Activated CD8-positive, alpha-beta memory T cell treated with anti-CD3 and anti-CD28 coated beads for 48 hours (primary cell): Measurements from ENCODE around the gene COMMD1.
"Not testable (repeated sequence)": the region's sequence is repeated elsewhere in the genome, so short reads cannot be mapped to it uniquely, and the experiment has no call there.

ENCODE experiments used
- DNase-seq, 3 experiments: peaks; one replicate each; pipeline ENCODE4 v3.0.0-alpha.2; 2020; ENCODE audit warnings: low read depth in 2 of 3, low spot score in 2 of 3

Gene COMMD1

DNA sequence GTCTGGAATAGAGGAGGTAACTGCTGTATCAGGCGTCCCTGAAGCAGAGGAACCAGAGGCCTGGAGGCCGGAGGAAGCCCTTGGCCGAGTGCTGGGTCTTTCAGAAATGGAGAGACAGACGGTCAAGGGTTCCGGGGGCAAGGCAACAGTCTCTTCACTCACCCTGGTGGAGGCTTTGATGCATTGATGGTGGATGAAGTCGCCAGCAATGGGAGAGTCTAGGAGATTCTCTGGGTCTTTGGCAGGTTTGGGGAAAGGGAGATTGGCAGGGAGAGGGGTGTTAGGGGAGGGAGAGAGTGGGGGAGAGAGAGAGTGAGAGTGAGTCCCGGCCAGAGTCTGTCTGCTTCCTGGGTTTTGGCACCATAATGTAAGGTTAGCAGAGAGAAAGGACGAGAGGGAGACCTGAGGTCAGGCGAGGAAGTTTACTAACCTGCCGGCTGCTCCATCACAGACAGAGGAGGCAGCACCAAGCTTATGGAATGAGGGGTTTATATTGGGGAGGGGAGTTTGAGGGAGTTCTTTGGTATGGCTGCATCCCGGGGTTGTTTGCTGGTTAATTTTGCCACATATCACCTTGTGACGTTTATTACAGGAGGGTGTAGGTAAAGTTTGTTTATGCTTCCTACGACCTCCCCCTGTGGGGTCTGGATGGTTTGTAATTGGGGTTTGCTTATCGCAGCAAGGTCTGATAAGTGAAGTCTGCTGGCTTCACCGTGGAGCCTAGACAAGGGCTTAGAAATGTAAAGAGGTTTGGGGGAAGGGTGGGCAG is 19.6 kb downstream of the COMMD1 start:
- DNase-seq, result no peak

DNA sequence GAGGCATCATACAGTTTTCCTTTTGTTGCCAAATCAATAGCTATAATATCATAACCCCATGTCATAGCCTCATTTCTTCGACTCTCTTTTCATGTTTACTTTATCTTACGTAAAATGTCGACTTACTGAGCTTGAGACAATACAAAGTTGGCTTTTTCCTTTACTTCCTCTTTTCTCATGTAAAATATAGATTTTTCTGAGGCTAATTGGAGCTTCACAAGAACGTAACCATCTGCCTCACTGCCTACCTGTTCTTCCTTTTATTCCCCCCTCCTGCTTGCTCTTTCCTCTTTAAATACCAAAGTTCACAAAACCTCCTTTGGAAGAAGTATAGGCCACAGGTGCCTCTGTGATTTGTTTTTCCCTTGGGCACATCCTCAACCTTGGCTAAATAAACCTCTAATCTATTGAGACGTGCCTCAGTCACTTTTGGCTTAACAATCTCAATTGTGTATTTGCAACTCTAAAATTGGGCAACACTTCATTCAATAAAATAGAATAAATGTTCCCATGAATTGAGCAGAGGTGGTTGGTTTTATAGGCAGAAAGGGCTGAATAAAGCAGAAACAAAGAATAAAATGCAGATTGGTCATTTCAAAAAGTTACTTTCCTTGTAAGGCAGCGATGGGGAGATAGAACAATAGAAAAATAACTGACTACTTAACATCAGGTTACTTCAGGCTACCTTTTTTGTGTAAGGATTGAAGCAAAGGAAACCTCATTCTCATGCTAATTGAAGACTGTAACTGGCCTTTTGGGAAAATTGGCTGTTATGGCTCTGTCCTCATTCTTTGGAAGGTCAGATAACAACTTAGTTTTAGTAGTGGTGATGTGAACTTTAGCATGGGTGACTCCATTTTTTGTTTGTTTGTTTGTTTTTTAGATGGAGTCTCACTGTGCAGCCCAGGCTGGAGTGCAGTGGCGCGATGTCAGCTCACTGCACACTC is 21.3 kb downstream of the COMMD1 start:
- no peak for DNase-seq

DNA sequence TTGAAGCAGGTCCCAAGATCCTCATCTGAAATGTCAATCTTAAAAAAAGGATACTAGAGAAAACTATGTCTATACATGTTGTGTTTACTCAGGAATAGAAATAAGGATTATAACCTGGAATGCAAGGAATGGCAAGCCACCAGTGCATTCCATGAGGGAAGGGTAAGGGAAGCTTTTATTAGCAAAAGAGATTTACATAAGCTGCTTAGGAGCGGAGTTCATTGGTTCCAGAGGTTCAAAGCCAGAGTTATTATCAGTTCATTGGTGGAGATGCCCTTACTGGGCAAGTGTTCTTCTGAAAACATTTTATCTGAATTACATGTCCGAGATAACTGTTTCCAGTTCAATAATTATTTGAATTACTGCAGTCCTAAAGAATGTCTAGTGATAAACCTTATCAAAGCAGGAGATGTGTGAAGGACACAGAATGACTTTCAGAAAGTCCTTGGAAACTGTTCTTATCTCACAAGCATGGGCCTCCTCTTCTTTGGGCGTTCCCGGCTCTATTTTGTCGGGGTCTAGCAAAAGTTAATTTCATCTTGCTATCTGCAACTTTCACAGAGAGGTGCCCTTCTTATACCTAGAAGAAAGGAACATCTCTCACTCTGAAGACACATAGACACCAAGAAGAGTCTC is 23.5 kb downstream of the COMMD1 start:
- no peak for DNase-seq

DNA sequence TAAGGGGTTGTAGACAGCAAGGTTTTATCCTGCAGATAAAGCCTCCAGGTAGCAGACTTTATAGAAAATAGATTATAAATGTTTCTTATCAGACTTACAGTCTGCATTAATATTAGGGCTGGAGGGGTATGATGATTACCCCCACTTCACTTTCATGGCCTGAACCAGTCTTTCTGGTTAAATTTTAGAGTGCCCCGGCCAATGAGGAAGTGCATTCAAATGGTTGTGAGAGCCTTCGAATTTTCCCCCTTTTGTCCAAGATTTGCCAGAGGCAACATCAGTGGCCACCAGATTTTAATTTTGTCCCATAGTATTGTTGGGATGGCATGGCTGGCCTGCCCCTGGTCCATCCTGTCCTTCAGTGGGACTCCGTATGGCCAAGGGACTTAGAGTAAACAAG is 31.6 kb downstream of the COMMD1 start:
- no peak for DNase-seq

DNA sequence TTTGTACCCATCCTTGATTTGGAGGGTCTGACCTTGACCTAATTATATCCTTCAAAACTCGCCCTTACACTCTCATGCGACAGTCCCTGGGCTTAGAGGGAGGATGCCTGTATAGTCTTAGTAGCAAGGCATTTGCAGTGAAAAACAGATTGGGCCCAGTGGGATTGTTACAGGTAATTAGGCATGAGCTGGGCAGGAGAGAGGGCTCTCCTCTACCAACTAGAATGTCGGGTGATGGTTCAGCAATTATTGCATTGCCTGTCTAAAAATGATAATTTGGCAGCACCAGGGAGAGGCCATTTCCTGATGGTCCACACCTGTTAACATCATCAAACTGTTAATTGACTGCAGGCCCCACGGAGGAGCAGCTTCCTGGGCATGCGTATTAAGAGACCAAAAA is 32.4 kb downstream of the COMMD1 start:
- DNase-seq, result no peak

DNA sequence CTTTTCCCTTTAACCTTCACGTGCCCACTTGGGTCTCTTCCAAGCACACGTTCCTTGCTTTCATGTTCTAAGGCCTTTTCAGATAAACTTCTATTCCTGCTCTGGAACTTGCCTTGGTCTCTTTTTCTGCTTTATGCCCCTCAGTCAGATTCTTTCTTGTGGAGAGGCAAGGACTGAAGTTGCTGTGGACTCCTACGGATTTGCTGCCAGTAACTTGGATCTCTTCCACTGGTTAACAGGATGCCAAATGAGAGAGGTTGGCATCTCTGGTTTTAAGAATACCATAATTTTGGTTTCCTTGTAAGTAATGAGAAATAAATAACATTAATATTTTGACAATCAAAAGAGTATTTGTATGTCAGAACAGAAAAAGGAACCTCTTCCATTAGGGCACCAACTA is 33.0 kb downstream of the COMMD1 start:
- no peak for DNase-seq

DNA sequence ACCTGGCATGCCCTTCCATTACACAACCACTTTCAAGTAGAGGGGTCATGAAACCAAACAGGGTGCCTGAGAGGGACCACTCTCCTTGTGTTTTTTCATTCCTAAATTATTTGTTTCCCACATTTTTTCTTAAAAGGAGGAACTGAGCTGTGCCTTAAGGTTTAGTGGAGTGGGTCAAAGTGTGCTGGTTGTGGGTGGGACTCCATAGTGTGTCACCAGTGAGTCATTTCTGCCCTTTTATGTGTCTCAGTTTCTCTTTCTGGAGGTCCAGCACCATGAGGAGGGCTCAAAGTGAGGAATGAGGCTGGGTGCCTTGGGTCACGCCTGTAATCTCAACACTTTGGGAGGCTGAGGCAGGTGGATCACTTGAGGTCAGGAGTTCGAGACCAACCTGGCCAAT is 37.8 kb downstream of the COMMD1 start:
- no peak for DNase-seq

DNA sequence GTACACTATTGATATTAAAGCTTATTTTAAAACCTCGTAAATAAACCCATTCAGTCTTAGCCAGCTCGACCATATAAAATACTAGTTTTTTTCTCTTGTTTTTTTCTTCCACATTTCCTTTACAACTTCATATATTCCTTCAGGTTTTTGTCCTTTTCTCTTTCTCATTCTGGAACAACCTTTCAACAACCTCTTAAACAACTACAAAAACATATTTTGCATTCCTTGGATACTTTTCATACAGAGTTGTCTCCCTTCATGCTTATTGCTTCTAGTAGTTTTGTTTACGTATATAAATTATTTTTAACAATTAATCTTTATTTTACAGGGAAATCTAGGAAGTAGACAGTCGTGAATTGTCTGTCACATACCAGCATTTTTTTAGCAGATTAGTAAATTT is 41.2 kb downstream of the COMMD1 start:
- DNase-seq, result no peak

DNA sequence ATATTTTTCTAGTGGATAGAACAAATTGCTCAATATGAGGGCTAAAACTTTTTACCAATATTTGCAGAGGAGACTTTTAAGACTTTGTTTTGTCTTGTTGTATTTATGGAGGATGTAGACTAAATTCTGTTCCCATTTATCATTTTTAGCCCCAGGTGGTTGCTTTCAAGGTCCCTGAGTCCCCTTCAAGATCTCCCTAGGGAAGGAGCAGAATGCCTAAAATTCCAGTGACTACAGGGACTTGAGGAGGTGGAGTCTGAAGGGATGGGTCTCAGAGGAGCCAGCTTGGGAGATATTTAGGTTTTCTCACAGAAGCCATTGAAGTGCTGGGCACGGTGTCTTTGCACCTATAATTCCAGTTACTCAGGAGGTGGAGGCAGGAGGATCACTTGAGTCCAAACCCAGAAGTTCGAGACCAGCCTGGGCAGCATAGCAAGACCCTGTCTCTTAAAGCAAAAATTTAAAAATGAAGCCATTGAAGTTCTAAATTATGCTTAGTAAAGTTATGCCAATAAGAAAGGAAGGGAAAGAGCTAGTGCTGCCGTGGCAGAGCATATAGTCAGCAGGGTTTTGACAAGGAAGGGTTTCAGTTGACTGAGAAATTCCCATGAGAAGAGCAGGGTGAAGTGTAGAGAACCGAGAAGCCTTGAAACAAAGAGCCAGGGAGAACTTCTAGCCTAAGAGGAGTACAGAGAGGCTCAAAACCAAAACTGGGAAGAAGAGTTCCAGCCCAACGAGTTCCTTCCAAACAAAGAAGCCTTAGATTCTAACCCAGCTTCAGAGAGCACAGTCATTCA is 43.4 kb downstream of the COMMD1 start:
- DNase-seq, result no peak

DNA sequence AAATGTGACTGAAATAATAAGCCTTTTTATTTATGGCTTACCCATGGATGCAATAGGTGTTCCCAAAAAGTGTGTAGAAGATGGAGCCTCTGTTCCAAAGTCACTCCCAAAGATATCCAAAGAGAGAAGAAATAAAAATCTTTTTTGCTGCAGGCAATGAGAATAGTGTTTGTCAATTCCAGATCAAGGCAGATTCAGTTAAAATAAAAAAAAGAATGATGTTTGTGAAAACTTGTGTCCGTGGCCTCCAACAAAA is 43.9 kb downstream of the COMMD1 start:
- no peak for DNase-seq

DNA sequence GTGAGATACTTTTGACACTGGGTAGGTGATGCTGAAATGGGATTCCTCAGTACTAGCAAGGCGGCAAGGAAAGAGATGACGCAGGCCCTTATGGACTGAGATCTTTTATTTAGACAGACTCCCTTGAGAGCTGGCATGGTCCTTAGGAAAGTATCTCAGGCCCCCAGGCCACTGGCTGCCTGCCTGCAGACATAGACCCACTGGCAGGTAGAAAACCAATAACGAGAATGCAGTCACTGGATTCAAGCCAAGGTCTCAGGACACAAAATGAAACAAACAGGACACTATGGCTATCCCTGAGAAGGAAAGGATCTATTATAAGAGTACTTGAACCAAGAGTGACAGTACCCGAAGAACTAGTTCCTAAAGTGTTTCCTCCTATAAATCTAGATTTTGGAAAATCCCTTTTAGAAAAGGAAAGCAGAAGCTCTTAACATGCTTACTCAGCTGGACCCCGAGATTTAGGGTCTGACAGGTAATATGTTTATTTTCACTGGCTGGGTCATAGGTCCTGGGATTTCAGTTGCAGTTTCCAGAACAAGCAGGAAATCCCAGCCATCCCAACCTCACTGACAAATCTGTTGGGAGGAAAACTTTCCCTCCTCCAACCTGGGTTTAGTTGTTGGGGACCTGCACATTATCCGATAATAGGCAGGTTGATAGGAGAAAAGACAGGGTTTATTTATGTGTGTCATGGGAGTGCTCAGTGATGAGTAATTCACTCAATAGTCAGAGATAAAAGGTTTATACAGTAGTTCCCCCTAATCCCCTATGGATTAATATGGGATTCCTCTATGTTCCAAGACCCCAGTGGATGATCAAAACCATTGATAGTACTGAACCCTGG is 44.5 kb downstream of the COMMD1 start:
- DNase-seq, result no peak

DNA sequence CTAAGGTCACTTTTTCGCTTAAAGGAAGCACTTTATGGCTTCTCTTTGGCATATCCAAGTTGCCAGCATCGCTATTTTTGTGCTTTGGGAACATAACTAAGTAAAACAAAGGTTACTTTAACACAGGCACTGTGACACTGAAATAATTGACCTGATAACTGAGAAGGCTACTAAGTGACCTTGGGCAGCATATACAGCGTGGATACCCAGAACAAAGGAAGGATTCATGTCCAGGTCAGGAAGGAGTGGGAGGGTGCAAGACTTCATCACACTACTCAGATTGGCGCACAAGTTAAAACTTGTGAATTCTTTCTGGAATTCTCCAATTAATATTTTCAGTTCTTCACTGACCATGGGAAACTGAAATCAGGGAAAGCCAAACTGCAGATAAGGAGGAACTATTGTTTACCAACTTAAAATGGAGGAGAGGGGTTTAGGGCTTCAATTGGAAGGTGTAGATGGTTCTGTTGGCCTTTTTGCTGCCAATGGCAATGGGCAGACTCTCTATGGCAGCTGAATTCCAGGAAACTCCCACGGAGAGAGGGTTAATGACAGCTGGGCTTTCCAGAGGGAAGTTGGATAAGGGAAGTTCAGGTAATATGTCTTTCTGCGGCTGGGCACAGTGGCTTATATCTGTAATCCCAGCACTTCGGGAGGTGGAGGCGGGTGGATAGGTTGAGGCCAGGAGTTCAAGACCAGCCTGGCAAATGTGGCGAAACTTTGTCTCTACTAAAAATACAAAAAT is 45.3 kb downstream of the COMMD1 start:
- no peak for DNase-seq

DNA sequence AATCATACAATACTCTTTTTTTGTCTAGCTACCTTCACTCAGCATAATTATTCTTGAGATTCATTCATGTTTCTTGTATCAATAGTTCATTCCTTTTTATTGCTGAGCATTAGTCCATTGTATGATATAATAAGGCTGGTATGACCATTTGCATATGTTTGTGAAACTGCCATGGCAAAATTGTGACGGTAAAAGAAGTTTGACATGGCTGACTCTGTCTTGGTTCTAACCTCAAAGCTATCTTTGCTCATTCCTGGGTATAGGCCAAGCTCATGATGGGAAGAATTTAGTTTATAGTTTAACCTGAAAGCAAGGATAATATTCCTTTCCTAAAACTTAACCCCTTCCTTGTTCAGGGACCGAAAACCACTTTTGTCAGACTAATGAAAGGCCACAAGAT is 46.4 kb downstream of the COMMD1 start:
- DNase-seq, result no peak

DNA sequence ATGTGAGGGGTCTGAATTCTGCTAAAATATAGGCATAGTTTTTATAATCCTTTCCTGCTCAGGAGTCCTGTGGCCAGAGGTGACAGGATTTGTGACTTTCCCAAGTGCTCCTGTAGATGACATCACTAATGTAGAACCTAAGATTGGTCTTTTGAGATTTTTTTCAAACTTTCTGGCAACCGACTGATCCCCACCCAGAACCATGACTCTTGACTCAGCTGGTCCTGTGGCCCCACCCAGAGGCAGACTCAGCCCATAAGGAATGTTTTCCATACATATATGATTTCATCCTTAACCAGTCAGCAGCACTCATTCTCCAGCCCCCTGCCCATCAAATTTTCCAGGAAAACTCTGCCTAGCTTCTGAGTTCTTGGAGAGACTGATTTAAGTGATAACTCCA is 46.8 kb downstream of the COMMD1 start:
- no peak for DNase-seq

DNA sequence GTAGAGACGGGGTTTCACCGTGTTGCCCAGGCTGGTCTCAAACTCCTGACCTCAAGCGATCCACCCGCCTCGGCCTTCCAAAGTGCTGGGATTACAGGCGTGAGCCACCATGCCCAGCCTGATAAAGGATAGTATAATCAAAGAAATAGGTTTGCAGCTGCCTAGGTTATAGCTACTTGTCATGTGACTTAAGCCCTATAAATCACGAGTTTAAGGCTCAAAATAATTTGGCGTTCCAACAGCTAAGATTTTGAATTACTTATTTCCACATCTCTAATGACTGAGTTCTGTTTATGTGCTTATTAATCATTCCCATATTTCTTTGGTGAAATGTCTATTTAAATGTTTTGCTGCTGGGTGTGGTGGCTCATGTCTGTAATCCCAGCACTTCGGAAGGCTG is 49.4 kb downstream of the COMMD1 start:
- DNase-seq, result not testable (repeated sequence)

DNA sequence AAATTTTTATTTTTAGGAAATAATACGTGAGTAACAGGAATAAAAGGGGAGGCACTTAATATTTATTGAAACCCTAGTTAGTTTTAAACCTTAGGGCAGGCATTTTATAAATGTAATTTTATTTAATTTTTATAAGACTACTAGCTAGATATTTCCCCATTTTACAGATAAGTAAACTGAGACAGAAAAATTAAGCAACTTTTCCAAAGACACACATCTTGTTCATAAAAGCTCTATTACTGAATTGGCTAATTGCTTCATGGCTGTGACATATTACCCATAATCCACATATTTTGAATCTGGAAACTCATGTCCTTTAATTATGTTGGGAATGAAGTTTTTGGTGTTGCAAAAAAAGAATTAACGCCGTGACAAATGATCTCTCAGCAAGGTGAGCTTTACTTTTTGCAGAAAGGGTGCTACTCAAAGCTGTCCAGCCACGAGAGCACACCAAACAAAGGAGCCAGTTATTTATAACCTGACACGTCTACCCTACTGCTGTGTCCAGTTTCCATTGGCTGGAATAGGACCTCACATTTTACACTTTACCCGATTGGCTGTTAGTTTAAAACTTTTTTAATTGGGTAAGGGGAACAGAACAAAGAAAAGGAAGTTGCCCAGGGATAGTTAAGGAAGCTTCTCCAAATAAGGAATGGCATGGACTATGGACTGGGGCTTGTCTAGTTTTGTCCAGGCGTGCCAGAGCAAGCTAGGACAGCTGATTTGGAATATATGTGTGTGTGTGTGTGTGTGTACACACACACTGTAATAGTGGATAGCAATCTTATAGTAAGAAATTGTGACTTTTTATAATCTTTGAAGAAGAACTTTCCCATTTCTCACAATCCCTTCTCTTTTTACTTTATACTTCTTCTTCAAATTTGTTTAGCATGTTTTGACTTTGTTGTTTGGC is 54.2 kb downstream of the COMMD1 start:
- no peak for DNase-seq

DNA sequence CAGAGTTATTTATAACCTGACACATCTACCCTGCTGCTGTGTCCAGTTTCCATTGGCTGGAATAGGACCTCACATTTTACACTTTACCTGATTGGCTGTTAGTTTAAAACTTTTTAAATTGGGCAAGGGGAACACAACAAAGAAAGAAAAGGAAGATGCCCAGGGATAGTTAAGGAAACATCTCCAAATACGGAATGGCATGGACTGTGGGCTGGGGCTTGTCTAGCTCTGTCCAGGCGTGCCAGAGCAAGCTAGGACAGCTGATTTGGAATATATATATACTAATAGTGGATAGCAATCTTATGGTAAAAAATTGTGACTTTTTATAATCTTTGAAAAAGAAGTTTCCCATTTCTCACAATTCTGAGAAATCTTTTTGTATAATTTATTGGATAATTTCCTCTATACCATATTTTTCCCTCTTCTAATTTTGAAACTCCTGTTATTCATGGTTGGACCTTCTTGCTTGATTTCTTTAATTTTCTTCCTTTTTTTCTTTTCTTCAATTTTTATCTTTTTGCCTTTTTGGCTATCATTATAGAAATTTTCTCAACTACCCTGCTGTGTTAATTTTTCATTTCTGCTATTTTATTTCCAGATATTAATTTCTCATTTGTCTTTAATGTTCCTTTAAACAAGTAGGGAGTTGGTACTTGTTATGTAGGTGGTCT is 55.9 kb downstream of the COMMD1 start:
- DNase-seq, result no peak
